Stimulated activated CD4-positive, alpha-beta T cell treated with anti-CD3 and anti-CD28 coated beads, Interleukin-12 subunit alpha, Interleukin-12 subunit beta, amount 100 ng/mL, for 24 hours (primary cell): Measurements from ENCODE around the gene ZNF280D.

Experiments
- DNase-seq, 2 experiments: peaks; one replicate each; pipeline ENCODE4 v3.0.0-alpha.2; 2020; ENCODE audit warnings: low read depth in 2 of 2

ZNF280D gene

GRCh38 chr15:56744701-56745683 lies 11.7 kb upstream of the ZNF280D start:
- DNase-seq, result no peak

- DNase-seq, result no peak
These were observed 8.2 kb upstream of the ZNF280D start for GRCh38 chr15:56741541-56741940.

- no peak for DNase-seq
These were observed 6.8 kb upstream of the ZNF280D start for GRCh38 chr15:56739964-56740640.

- no peak for DNase-seq
These were observed 6.2 kb upstream of the ZNF280D start for GRCh38 chr15:56739474-56739873.

- DNase-seq, result no peak
These were observed 4.5 kb upstream of the ZNF280D start for GRCh38 chr15:56737791-56738190.

GRCh38 chr15:56736881-56737707 lies 3.8 kb upstream of the ZNF280D start:
- no peak for DNase-seq

- no peak for DNase-seq
These were observed 3.0 kb upstream of the ZNF280D start for GRCh38 chr15:56736308-56736707.

GRCh38 chr15:56735589-56735988 lies 2.3 kb upstream of the ZNF280D start:
- DNase-seq, result no peak

- no peak for DNase-seq
These were observed 815 bp upstream of the ZNF280D start for GRCh38 chr15:56734013-56734635.

- peak in 1 of 2 experiments; percentile 7 for DNase-seq
These were observed 498 bp downstream of the ZNF280D start for GRCh38 chr15:56732886-56733135.

GRCh38 chr15:56732135-56732885 lies 999 bp downstream of the ZNF280D start:
- DNase-seq, result no peak

GRCh38 chr15:56731548-56731947 lies 1.8 kb downstream of the ZNF280D start:
- no peak for DNase-seq

GRCh38 chr15:56729561-56729960 lies 3.7 kb downstream of the ZNF280D start:
- DNase-seq, result no peak

GRCh38 chr15:56725386-56725785 lies 7.9 kb downstream of the ZNF280D start:
- no peak for DNase-seq

- DNase-seq, result no peak
These were observed 9.1 kb downstream of the ZNF280D start for GRCh38 chr15:56724232-56724631.

GRCh38 chr15:56723787-56724186 lies 9.5 kb downstream of the ZNF280D start:
- DNase-seq, result no peak

GRCh38 chr15:56719774-56720555 lies 13.3 kb downstream of the ZNF280D start:
- no peak for DNase-seq

- no peak for DNase-seq
These were observed 14.2 kb downstream of the ZNF280D start for GRCh38 chr15:56719021-56719612.

- DNase-seq, result no peak
These were observed 14.7 kb downstream of the ZNF280D start for GRCh38 chr15:56718560-56718959.

- no peak for DNase-seq
These were observed 17.0 kb downstream of the ZNF280D start for GRCh38 chr15:56716334-56716733.
